ENCODE data around the gene IL18BP. TPM values are rescaled to one million over a fixed set of nuclear protein-coding genes. Genes with fewer than 3 reads are reported as not detected.

IL18BP gene
- polyA plus RNA-seq, 1 experiment = 2.2 TPM

GRCh38 chr11:72005347-72006260 is 6.9 kb downstream of the IL18BP start:
- no peak for TF ChIP-seq CTCF (IDR thresholded peaks at IDR 0.05; ENCODE audit: low read depth, low read length)
- no peaks in the 10 kb centered on the region for H3K27me3 ChIP-seq (ENCODE audit: control insufficient read depth, insufficient read depth, low read length)
- DNase-seq (ENCODE audit: low read depth, low spot score) = no peak
- POLR2A ChIA-PET = interaction anchor here (1.6 kb wide), 1 partner anchor 33 kb away, joined by 4 read pairs; no protein-coding TSS in a partner anchor
- CTCF ChIA-PET = interaction anchor here (1.4 kb wide), 1 partner anchor 19 kb away, joined by 4 read pairs; no protein-coding TSS in a partner anchor
- no peak overlapping the region for H3K27ac ChIP-seq (ENCODE audit: low read depth, low read length)
- H3K9me3 ChIP-seq (ENCODE audit: control insufficient read depth, insufficient read depth, low read length) = no peaks in the 10 kb centered on the region
- H3K4me3 ChIP-seq (ENCODE audit: low read depth, low read length) = no peak overlapping the region

GRCh38 chr11:72006309-72007088 is 7.8 kb downstream of the IL18BP start:
- no peak overlapping the region for H3K27ac ChIP-seq (ENCODE audit: low read depth, low read length)
- POLR2A ChIA-PET = interaction anchor here (1.6 kb wide), 1 partner anchor 32 kb away, joined by 4 read pairs; no protein-coding TSS in a partner anchor
- no peak overlapping the region for H3K4me3 ChIP-seq (ENCODE audit: low read depth, low read length)
- TF ChIP-seq CTCF (IDR thresholded peaks at IDR 0.05; ENCODE audit: low read depth, low read length) = no peak
- no peaks in the 10 kb centered on the region for H3K9me3 ChIP-seq (ENCODE audit: control insufficient read depth, insufficient read depth, low read length)
- CTCF ChIA-PET = interaction anchor here (1.4 kb wide), 1 partner anchor 19 kb away, joined by 4 read pairs; no protein-coding TSS in a partner anchor
- no peaks in the 10 kb centered on the region for H3K27me3 ChIP-seq (ENCODE audit: control insufficient read depth, insufficient read depth, low read length)
- DNase-seq (ENCODE audit: low read depth, low spot score) = no peak

GRCh38 chr11:72007089-72007476 is 8.4 kb downstream of the IL18BP start:
- no peak overlapping the region for H3K27ac ChIP-seq (ENCODE audit: low read depth, low read length)
- H3K9me3 ChIP-seq (ENCODE audit: control insufficient read depth, insufficient read depth, low read length) = no peaks in the 10 kb centered on the region
- no peaks in the 10 kb centered on the region for H3K27me3 ChIP-seq (ENCODE audit: control insufficient read depth, insufficient read depth, low read length)
- CTCF ChIA-PET = interaction anchor here (1.1 to 1.4 kb wide), 2 partner anchors 18 to 424 kb away, joined by 3 to 4 read pairs; no protein-coding TSS in a partner anchor
- POLR2A ChIA-PET = no interaction called here
- no peak for TF ChIP-seq CTCF (IDR thresholded peaks at IDR 0.05; ENCODE audit: low read depth, low read length)
- no peak overlapping the region for H3K4me3 ChIP-seq (ENCODE audit: low read depth, low read length)
- DNase-seq (ENCODE audit: low read depth, low spot score) = no peak

GRCh38 chr11:72007587-72007986 is 8.9 kb downstream of the IL18BP start:
- POLR2A ChIA-PET = no interaction called here
- H3K9me3 ChIP-seq (ENCODE audit: control insufficient read depth, insufficient read depth, low read length) = no peaks in the 10 kb centered on the region
- no peak for DNase-seq (ENCODE audit: low read depth, low spot score)
- no peak overlapping the region for H3K4me3 ChIP-seq (ENCODE audit: low read depth, low read length)
- no peaks in the 10 kb centered on the region for H3K27me3 ChIP-seq (ENCODE audit: control insufficient read depth, insufficient read depth, low read length)
- H3K27ac ChIP-seq (ENCODE audit: low read depth, low read length) = no peak overlapping the region
- no peak for TF ChIP-seq CTCF (IDR thresholded peaks at IDR 0.05; ENCODE audit: low read depth, low read length)
- CTCF ChIA-PET = interaction anchor here (0.8 to 1.1 kb wide), 3 partner anchors 18 to 424 kb away, joined by 3 to 6 read pairs (median 4); no protein-coding TSS in a partner anchor
